NT2/D1 (cell line): ENCODE results near the gene KCTD18.

ENCODE experiments used
- YY1 ChIP-seq: IDR thresholded peaks from 2 replicates; pipeline ENCODE4 v1.6.1; 2011; ENCODE audit not compliant: insufficient read length, insufficient read depth
- ZNF274 ChIP-seq: IDR thresholded peaks from 2 replicates; pipeline ENCODE4 v1.6.1; 2011; ENCODE audit warnings: mild to moderate bottlenecking, low read depth, low read length

DNA sequence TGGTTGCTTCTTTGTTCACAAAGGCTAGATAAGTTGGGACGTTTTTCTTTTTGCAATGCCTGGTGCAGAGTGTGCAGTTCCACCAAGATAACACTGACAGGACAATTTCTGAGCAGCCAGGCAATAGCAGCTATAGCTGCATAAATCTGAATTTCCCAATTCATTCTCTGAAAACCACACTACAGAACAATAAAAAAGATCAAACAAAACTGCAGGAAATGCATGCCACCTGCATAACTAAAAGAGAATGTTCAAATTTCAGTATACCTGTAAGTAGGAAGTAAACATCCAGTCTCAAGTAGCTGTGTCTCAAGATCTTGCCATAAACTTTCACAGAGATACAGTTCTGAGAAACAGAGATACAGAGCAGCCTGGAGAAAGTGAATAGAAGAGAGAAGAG lies 5.3 kb upstream of the KCTD18 start:
- TF ChIP-seq ZNF274 (no peak), YY1 (no peak)
